HG03196 (cell line): Measurements from ENCODE around the gene HORMAD2.

Experiments used
- ATAC-seq: cut with Tn5 transposase; IDR thresholded peaks from one replicate; pipeline ENCODE4 v1.9.1; 2021; ENCODE audit not compliant: unreplicated experiment

The HORMAD2 gene

GRCh38 chr22:30104501-30105156 is 24.4 kb downstream of the HORMAD2 start:
- no peak for ATAC-seq

GRCh38 chr22:30105483-30105882 is 25.2 kb downstream of the HORMAD2 start:
- no peak for ATAC-seq

DNA sequence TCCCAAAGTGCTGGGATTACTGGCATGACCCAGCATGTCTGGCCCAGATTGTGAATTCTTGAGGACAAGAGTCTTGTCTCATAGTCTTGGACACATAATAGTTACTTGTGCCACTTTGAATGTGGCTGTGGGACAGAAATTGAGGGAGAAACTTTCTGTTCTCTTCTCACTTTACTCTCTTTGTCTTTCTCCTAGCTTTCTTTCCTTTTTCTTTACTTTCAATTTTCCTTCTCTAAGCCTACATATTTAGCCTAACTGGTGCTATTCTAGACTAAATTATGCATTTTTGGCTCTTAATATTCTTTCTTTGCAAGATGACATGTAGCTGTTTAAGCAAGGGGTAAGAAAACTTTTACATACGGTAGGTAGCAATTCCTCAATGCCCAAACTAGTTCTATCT is 33.2 kb downstream of the HORMAD2 start:
- no peak for ATAC-seq

DNA sequence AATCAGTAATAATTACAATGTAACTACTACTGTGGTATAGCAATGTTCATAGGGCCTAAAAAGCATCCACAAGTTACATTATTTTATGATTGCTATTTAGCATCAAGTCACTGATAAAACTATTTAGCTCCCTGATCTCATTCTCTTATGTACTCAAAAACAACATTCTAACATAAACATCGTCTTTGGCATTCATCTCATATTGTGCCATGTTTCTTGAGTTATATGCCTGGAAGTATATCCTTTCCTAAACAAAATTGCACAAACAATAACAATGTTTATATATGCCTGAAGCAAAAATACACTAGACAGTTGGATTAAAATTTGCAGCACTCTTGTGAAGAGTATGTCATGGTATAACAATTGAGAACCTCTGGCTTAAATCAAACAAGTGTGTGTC is 34.1 kb downstream of the HORMAD2 start:
- ATAC-seq = no peak

DNA sequence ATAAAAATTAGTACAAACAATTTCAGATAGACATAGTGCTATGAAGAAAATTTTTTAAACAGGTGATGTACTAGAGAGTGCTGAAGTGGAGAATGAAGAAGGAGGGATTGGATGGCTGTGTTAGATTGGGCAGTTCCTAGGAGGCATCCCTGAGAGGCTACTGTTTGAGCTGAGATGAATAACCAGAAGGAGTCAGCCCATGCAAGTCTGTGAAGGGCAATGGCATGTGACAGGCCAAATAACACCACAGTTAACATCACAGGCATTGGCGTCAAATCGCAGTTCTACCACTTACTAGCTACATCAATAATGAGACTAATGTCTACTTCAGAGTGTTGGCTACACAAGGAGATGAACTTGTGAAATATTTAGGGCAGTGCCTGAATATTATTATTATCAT is 35.4 kb downstream of the HORMAD2 start:
- no peak for ATAC-seq

DNA sequence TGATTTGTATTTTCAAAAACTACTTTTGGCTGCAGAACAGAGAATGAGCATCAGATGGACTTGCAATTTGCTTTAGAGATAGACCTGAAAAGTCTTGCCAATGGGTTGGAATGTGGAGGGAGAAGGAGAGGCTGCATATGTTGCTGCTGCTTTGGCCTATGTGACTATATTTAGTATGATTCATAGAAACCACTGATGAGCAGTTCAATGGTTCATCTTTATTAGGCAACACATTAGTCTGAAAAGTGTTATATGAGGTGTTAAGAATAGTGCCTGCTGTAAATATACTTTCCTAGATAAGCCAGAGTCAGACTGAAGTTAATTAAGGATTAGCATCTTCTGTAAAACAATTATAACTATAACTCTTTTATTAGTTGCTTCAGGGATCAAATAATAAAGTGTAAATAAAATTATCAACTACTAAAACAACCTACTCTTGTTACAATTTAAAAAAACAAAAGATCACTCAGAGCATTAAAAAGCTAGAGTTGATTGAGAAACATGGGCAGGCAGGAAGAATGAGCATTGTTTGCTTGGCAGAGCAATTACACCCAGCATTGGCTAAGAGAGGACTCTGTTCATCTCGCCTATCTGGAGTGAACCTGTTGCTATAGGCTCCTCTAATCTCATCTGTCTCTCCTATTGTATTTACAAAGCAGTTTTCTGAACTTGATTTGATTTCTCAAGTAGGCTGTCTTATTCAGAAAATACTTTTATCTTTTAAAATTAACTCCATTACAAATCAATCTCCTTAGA is 36.3 kb downstream of the HORMAD2 start:
- ATAC-seq = no peak

- no peak for ATAC-seq
These were observed 37.0 kb downstream of the HORMAD2 start for GRCh38 chr22:30117256-30117655.

DNA sequence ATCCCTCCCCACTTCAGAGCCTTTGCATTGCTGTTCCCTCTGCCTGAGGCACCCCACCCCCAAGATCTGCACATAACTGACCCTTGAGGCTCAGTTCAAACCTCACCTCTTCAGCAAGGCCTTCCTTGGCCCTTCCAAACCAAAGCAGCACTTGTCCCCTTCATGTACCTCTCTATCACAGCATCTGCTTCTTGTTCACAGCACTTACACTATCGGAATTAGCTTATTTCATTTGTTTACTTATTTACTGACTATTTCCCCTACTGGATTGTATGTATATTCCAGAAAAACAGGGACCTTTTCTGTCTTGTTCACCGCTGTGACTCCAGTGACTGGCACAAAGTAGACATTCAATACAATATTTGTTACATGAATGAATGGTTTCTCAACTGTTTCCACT is 38.0 kb downstream of the HORMAD2 start:
- ATAC-seq = no peak

- ATAC-seq = no peak
These were observed 41.7 kb downstream of the HORMAD2 start for GRCh38 chr22:30121960-30122359.

DNA sequence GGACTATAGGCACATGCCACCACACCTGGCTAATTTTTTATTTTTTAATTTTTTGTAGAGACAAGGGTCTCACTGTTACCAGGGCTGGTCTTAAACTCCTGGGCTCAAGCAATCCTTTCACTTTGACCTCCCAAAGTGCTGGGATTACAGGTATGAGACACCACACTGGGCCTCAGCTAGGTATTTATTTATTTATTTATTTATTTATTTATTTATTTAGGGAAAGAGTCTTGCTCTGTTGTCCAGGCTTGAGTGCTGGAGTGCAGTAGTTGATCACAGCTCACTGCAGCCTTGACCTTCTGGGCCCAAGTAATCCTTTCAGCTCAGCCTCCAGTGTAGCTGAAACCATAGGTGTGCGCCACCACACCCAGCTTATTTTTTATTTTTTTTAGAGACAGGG is 43.2 kb downstream of the HORMAD2 start:
- no peak for ATAC-seq

GRCh38 chr22:30127749-30128166 is 47.5 kb downstream of the HORMAD2 start:
- ATAC-seq = no peak

DNA sequence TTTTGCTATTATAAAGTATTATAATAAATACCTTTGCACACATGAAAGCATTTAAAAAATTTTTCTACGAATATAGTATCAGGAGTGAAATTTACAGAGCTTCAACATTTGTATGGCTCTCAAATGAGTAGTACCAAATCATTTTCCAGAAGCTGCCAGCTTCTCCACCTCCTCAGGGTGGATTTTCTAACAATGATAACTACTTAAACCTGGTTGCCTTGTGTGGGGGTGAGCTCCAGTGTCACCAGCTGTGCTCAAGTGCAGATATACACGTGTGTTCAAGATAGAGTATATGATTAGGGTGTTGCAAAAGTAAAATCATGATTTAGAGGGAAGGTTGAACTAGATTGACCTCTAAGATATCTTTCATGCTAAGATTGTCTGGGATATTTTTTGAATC is 48.2 kb downstream of the HORMAD2 start:
- ATAC-seq = no peak

DNA sequence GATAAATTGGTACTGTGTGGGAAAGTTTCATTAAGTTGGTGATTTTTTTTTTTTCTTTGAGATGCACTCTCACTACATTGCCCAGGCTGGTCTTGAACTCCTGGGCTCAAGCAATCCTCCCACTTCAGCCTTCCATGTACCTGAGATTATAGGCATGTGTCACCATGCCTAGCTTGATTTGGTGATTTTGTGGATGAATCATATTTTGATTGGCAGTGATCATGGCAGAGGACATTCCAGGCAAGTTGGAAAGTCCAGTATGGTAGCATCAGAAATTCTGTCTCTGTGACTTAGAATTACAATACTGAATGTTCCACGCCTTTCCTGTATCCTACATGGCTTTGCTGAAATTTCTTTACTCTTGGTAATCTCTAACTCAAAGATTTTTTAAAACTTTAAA is 49.4 kb downstream of the HORMAD2 start:
- ATAC-seq = no peak

- ATAC-seq = no peak
These were observed 52.2 kb downstream of the HORMAD2 start for GRCh38 chr22:30132290-30132996.

- no peak for ATAC-seq
These were observed 60.1 kb downstream of the HORMAD2 start for GRCh38 chr22:30140414-30140813.

- no peak for ATAC-seq
These were observed 63.0 kb downstream of the HORMAD2 start for GRCh38 chr22:30143265-30143664.

DNA sequence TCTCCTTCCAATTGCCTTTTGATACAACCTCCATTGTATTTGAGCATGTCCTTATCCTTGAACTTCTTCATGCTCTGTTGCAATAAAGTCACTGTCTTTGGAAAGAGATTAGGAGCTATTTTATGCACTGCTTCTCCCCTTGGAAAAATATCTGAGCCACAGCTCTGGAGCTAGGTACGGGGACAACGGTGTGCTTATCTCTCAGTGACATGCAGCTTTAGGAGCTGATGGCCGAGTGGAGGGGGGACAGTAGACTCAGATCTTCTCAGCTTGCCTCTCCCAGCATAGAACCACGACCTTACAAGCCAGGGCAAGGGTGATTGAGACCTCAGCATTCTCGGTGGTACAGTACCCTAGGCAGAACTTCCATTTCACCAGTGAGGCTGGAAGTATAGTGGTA is 64.1 kb downstream of the HORMAD2 start:
- no peak for ATAC-seq

- no peak for ATAC-seq
These were observed 69.9 kb downstream of the HORMAD2 start for GRCh38 chr22:30150212-30150611.

DNA sequence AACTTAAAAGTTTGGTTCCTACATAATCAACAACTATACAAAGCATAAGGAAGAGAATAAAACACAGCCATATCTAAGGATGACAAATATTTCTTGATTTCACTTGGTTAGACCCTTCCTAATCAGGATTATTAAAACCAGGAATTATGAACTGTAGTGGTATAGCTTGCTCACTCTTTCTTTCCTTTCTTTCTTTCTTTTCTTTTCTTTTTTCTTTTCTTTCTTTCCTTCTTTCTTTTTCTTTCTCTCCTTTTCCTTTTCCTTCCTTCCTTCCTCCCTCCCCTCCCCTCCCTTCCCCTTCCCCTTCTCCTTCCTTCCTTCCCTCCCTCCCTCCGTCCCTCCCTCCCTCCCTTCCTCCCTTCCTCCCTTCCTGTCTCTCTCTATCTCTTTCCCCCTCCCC is 78.0 kb downstream of the HORMAD2 start:
- ATAC-seq = no peak

DNA sequence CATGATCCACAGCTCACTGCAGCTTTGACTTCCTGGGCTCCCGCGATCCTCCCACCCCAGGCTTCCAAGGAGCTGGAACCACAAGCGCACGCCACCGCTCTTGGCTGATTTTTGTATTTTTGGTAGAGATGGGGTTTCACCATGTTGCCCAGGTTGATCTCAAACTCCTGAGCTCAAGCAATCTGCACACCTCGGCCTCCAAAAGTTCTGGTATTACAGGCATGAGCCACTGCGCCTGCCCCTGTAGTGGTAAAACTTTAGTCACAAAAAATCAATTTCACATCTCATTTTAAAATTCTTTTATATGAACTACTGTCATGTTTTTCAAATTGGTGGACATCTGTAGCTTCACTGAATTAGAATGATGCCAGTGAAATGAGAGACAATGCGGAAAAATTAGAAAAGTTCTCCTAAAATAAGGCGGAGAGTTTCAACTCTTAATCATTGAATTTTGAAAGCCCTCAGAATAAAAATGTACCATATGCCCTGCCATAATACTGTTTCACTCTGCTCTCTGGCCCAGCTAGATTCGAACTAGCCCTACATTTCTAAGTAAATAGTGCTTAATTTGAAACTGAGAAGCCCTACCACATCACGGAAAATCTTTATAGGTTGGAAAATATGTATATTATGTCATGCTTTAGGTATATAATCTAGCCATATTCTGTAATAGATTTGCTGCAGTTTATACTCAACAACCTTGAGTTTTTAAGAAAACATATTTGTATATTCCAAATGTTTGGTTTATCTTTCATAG is 78.7 kb downstream of the HORMAD2 start:
- no peak for ATAC-seq

DNA sequence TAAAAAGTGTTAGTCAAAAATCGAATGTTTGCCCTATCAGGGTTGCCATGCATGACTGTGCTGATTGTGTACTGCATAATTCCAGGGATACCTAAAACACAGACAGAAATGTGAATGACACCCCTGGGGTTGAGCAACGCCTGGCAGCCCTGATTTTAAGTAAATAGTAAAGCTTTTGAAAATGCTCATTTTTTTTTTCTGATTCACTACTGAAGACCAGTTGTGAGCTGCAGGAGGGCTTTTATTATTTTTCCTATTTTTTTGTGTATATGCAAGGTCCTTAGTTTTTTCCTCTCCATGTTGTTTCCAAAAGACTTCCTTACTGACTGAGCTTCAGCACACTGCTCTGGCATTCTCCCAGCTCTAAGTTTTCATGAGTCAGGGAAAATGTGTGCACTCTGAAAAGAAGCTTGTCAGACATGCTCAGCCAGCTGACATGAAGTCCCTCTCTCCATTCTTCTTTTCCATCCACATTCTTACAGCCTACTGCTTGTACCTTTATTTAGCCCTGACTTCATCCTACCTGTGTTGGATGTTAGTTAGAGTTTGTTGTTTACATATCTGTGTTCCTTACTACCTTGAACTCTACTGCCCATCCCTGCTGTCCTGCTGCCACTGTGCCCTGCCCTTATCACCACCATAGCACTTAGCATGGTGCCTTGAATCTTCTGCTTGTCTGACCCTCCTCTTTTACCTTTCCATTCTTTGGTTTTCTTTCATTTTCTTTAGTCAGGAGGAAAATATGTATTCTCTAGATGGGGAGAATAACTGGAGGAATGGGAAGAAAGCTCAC is 79.5 kb downstream of the HORMAD2 start:
- ATAC-seq = no peak
